Nephron (organoid): Measurements from ENCODE around the gene S100PBP.

Experiments used
- H3K27ac Mint-ChIP-seq, 3 experiments: 2 replicates each; pipeline ENCODE4 v1.8.0; 2020; ENCODE audit warnings: mixed read lengths in 3 of 3, mild to moderate bottlenecking in 2 of 3, moderate library complexity in 1 of 3
- H3K27me3 Mint-ChIP-seq: 2 replicates; pipeline ENCODE4 v1.8.0; 2021; ENCODE audit warnings: low read depth, mild to moderate bottlenecking, moderate library complexity, mixed read lengths
- H3K36me3 Mint-ChIP-seq: 2 replicates; pipeline ENCODE4 v1.8.0; 2020; ENCODE audit warnings: low read depth, mixed read lengths
- H3K4me1 Mint-ChIP-seq: 2 replicates; pipeline ENCODE4 v1.8.0; 2020; ENCODE audit warnings: mixed read lengths
- H3K4me3 Mint-ChIP-seq, 3 experiments: 2 replicates each; pipeline ENCODE4 v1.8.0; 2020; ENCODE audit warnings: mild to moderate bottlenecking in 3 of 3, mixed read lengths in 3 of 3, moderate library complexity in 2 of 3
- H3K9me3 Mint-ChIP-seq: 2 replicates; pipeline ENCODE4 v1.8.0; 2020; ENCODE audit warnings: mixed read lengths
- TF ChIP-seq, protein P1 (sequence below), 3 experiments: fragments of 200-600 bp; sonication (generic); IDR thresholded peaks; one replicate each; pipeline ENCODE4 v1.5.0; 2021; ENCODE audit warnings: antibody characterized with exemption in 3 of 3; ENCODE audit not compliant: unreplicated experiment in 3 of 3

S100PBP gene

DNA sequence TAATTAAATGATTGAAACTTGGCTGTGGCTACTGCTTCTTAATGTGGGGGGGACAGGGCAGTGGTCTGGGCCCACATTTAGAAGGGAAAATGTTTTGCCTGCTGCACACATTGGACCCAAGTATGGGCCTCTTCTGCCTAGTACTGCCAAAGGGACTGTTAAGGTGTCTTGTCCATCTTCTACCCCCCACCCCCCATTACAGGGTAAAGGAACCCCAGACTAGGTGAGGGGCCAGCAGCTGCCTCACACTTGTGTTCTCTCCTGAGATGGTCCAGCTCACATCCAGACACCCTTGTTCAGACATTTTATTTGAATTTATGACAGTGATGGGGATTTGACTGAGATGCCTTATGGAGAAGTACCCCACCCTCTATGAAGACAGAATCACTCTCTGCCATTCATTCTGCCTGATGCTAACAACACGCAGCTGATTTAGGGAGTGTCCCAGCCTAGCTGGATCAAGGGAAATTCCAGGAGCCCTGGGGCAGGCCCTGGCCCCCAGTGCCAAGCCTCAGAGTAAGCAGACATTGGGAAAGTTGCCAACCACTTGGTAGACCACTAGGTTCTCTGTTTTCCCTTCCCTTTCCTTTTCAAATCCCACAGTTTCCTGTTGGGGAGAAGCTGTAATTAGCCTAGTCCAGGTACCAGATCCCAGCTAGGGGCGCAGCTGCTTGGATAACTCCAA lies 42.4 kb upstream of the S100PBP start:
- Mint-ChIP-seq H3K4me1 (peaks cover 35% of the 10 kb centered on the region), H3K4me3 (no peak overlapping the region), H3K36me3 (peaks cover 42% of the 10 kb centered on the region), H3K27me3 (no peaks in the 10 kb centered on the region), H3K27ac (peak overlapping the region; percentile 3 to 56 (median 30)), H3K9me3 (no peaks in the 10 kb centered on the region)
- TF ChIP-seq, protein P1, sequence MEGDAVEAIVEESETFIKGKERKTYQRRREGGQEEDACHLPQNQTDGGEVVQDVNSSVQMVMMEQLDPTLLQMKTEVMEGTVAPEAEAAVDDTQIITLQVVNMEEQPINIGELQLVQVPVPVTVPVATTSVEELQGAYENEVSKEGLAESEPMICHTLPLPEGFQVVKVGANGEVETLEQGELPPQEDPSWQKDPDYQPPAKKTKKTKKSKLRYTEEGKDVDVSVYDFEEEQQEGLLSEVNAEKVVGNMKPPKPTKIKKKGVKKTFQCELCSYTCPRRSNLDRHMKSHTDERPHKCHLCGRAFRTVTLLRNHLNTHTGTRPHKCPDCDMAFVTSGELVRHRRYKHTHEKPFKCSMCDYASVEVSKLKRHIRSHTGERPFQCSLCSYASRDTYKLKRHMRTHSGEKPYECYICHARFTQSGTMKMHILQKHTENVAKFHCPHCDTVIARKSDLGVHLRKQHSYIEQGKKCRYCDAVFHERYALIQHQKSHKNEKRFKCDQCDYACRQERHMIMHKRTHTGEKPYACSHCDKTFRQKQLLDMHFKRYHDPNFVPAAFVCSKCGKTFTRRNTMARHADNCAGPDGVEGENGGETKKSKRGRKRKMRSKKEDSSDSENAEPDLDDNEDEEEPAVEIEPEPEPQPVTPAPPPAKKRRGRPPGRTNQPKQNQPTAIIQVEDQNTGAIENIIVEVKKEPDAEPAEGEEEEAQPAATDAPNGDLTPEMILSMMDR (IDR thresholded peaks at IDR 0.05; ENCODE audit: unreplicated experiment in 3 of 3), result no peak

DNA sequence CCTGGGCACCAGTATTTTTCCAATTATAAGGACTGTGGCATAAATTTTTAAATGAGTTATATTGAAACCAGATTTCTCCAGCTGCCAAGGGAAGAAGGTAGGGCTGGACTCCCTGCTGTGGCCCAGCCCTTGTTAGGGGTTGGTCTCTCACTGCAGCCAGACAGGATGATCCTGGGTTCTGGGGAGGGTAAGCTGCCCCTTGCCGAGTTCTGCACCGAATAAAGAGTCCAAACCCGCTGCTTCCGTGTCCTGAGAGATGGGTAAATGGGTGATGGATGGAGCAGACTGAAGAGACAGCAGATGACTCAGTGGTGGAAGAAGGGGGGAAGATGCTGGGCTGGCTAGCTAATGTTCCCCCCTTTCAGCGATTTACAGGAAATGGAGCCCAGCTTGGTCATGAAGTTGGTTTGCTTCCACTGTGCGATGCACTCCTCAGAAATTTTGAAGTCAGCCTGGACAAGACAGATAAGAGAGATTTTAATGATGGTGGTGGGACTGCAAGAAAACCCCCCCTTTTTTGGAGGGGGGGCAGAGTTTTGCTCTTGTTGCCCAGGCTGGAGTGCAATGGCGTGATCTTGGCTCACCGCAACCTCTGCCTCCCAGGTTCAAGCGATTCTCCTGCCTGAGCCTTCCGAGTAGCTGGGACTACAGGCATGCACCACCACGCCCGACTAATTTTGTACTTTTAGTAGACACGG lies 41.7 kb upstream of the S100PBP start:
- Mint-ChIP-seq H3K9me3 (no peaks in the 10 kb centered on the region), H3K27me3 (no peaks in the 10 kb centered on the region), H3K27ac (peak overlapping the region in 2 of 3 experiments; percentile 45 to 56), H3K4me3 (no peak overlapping the region), H3K4me1 (peaks cover 35% of the 10 kb centered on the region), H3K36me3 (peaks cover 49% of the 10 kb centered on the region)
- TF ChIP-seq, protein P1 (IDR thresholded peaks at IDR 0.05; ENCODE audit: unreplicated experiment in 3 of 3), result no peak

DNA sequence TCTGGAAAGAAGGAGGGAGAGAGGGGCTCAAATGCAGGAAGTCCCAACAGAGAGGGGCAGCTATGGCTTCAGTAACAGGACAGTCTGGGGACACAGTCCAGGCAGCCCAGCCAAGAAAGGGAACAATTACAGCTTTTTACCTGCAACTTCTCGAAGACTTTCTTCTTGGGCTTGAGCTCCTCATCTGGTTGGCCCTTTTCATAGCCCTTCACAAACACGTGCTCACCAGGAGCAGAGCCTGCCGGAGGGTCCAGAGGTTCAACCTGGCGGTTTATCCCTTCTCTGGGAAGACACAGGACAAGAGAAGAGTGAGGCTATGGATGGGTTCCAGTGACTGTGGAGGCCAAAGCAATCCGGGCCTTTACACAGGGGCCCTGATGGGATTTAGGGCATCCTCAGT lies 38.2 kb upstream of the S100PBP start:
- Mint-ChIP-seq H3K4me1 (peaks cover 15% of the 10 kb centered on the region), H3K27me3 (no peaks in the 10 kb centered on the region), H3K36me3 (peaks cover 51% of the 10 kb centered on the region), H3K27ac (no peak overlapping the region), H3K4me3 (no peak overlapping the region), H3K9me3 (no peaks in the 10 kb centered on the region)
- TF ChIP-seq, protein P1 (IDR thresholded peaks at IDR 0.05; ENCODE audit: unreplicated experiment in 3 of 3), result no peak

DNA sequence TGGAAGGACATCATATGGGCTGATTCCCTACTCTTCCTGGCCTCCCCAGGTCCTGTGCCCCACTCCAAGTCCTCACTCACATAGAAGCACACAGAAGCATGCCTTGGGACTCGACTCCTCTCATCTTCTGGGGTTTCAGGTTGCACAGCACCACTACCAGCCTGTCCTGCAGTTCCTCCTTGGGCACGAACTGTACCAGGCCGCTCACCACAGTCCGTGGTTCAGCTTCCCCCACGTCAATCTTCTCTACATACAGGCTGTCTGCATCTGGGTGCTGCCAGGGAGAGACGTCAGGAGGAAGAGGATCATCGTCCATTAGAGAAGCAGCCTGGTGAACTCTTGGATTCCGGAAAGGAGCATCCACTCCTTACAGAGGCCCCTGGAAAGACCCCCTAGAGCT lies 37.4 kb upstream of the S100PBP start:
- H3K9me3 Mint-ChIP-seq, result no peaks in the 10 kb centered on the region
- peaks cover 55% of the 10 kb centered on the region for H3K36me3 Mint-ChIP-seq
- no peak overlapping the region for H3K4me3 Mint-ChIP-seq
- no peaks in the 10 kb centered on the region for H3K27me3 Mint-ChIP-seq
- peaks cover 10% of the 10 kb centered on the region for H3K4me1 Mint-ChIP-seq
- H3K27ac Mint-ChIP-seq, result no peak overlapping the region
- TF ChIP-seq, protein P1 (IDR thresholded peaks at IDR 0.05; ENCODE audit: unreplicated experiment in 3 of 3), result no peak

DNA sequence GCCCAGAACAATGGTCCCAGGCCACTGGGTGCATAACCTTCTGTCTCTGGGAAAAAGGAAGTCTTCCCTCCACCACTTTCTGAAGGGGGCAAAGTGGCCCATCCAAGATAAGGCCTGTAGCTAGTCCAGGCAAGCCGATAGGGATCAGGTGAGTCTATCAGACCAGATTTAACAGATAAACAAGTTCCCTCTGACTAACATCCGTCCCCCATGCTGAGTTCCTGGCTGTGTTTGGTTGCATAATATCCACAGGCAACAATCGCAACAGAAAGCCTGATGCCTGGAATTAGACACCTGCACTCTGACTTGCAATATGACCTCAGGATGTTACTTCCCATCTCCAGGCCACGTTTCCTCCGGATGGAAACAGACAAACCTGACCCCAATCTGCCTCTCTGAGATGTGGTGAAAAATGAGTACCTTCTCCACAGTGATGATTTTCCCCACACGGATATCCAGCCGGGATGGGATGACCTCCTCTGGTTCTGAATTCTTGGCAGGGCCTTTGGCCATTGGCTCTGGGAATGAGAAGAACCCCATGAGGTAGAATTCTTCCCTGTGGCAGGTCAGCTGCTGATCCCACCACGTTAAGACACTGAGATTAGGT lies 36.7 kb upstream of the S100PBP start:
- Mint-ChIP-seq H3K27me3 (no peaks in the 10 kb centered on the region), H3K36me3 (peaks cover 54% of the 10 kb centered on the region), H3K4me3 (no peak overlapping the region), H3K27ac (no peak overlapping the region), H3K9me3 (no peaks in the 10 kb centered on the region), H3K4me1 (peaks cover 3% of the 10 kb centered on the region)
- TF ChIP-seq, protein P1 (IDR thresholded peaks at IDR 0.05; ENCODE audit: unreplicated experiment in 3 of 3), result no peak
